ENCODE results near the gene ACBD5.

The ACBD5 gene

GRCh38 chr10:27223964-27224363, 16.6 kb downstream of the ACBD5 start:
- TF ChIP-seq CTCF (IDR thresholded peaks at IDR 0.05; ENCODE audit: borderline replicate concordance, control extremely low read depth, extremely low read depth, insufficient read depth, missing control alignments), result peak; percentile 41
- in situ Hi-C loops (cut with MboI; ENCODE audit: low sequenced_read_pairs, unreplicated experiment), result no loop called here
- no peak for DNase-seq (ENCODE audit: low spot score)

GRCh38 chr10:27207350-27207749, 33.2 kb downstream of the ACBD5 start:
- no peak for TF ChIP-seq CTCF (IDR thresholded peaks at IDR 0.05; ENCODE audit: borderline replicate concordance, control extremely low read depth, extremely low read depth, insufficient read depth, missing control alignments)
- in situ Hi-C loops (cut with MboI; ENCODE audit: low sequenced_read_pairs, unreplicated experiment), result no loop called here
- DNase-seq (ENCODE audit: low spot score), result no peak

- in situ Hi-C loops (cut with MboI; ENCODE audit: low sequenced_read_pairs, unreplicated experiment), result no loop called here
- TF ChIP-seq CTCF (IDR thresholded peaks at IDR 0.05; ENCODE audit: borderline replicate concordance, control extremely low read depth, extremely low read depth, insufficient read depth, missing control alignments), result no peak
Observed at GRCh38 chr10:27203806-27204205, 36.8 kb downstream of the ACBD5 start.

GRCh38 chr10:27197980-27198620, 42.5 kb downstream of the ACBD5 start:
- no peak for TF ChIP-seq CTCF (IDR thresholded peaks at IDR 0.05; ENCODE audit: borderline replicate concordance, control extremely low read depth, extremely low read depth, insufficient read depth, missing control alignments)
- in situ Hi-C loops (cut with MboI; ENCODE audit: low sequenced_read_pairs, unreplicated experiment), result no loop called here
- DNase-seq (ENCODE audit: low spot score), result no peak

More at GRCh38 chr10:27203806-27204205, 36.8 kb downstream of the ACBD5 start:
- DNase-seq (ENCODE audit: low spot score), result no peak

- no peak for DNase-seq (ENCODE audit: low spot score)
- in situ Hi-C loops (cut with MboI; ENCODE audit: low sequenced_read_pairs, unreplicated experiment), result no loop called here
- TF ChIP-seq CTCF (IDR thresholded peaks at IDR 0.05; ENCODE audit: borderline replicate concordance, control extremely low read depth, extremely low read depth, insufficient read depth, missing control alignments), result no peak
Observed at GRCh38 chr10:27192284-27192683, 48.3 kb downstream of the ACBD5 start.

- TF ChIP-seq CTCF (IDR thresholded peaks at IDR 0.05; ENCODE audit: borderline replicate concordance, control extremely low read depth, extremely low read depth, insufficient read depth, missing control alignments), result no peak
- no peak for DNase-seq (ENCODE audit: low spot score)
- in situ Hi-C loops (cut with MboI; ENCODE audit: low sequenced_read_pairs, unreplicated experiment), result no loop called here
Observed at GRCh38 chr10:27190508-27190907, 50.1 kb downstream of the ACBD5 start.
